K562 (cell line): Measurements from ENCODE around the gene CRHR2. TPM values are rescaled to one million over a fixed set of nuclear protein-coding genes. Genes with fewer than 3 reads are reported as not detected.

Source experiments
- FOXA1 ChIP-seq: fragments of 450-650 bp; IDR thresholded peaks from 2 replicates; pipeline ENCODE4 v1.6.1; 2016; ENCODE audit warnings: mild to moderate bottlenecking, borderline replicate concordance
- FOXK1 ChIP-seq: sonication (generic); formaldehyde crosslinking; IDR thresholded peaks from 2 replicates; pipeline ENCODE4 v1.8.0; 2022; ENCODE audit warnings: missing genetic modification reagents, mild to moderate bottlenecking, borderline replicate concordance
- GATA2 ChIP-seq: sonication (generic); formaldehyde crosslinking; IDR thresholded peaks from 2 replicates; pipeline ENCODE4 v1.4.0; 2020; ENCODE audit warnings: mild to moderate bottlenecking, missing genetic modification reagents
- GATAD2A ChIP-seq: fragments of 450-650 bp; IDR thresholded peaks from 2 replicates; pipeline ENCODE4 v1.6.1; 2017
- HDAC8 ChIP-seq: fragments of 450-650 bp; IDR thresholded peaks from 2 replicates; pipeline ENCODE4 v1.6.1; 2016; ENCODE audit warnings: mild to moderate bottlenecking, missing genetic modification characterization, moderate library complexity, missing compliant biosample characterization
- HIVEP1 ChIP-seq: fragments of 250-450 bp; sonication (Bioruptor Pico); IDR thresholded peaks from 2 replicates; pipeline ENCODE4 v1.4.0; 2020; ENCODE audit warnings: mild to moderate bottlenecking
- HSF4 ChIP-seq: fragments of 250-450 bp; sonication (Bioruptor Pico); IDR thresholded peaks from 2 replicates; pipeline ENCODE4 v2.1.2; 2022; ENCODE audit warnings: mild to moderate bottlenecking, moderate library complexity, borderline replicate concordance
- KDM2B ChIP-seq: fragments of 250-450 bp; sonication (Bioruptor Pico); IDR thresholded peaks from 2 replicates; pipeline ENCODE4 v1.8.0; 2021; ENCODE audit warnings: mild to moderate bottlenecking, moderate library complexity
- KLF13 ChIP-seq: fragments of 450-650 bp; IDR thresholded peaks from 2 replicates; pipeline ENCODE4 v1.6.1; 2016; ENCODE audit warnings: missing genetic modification characterization, low read depth, mild to moderate bottlenecking, missing compliant biosample characterization, moderate library complexity, borderline replicate concordance
- NBN ChIP-seq: fragments of 450-650 bp; IDR thresholded peaks from 2 replicates; pipeline ENCODE4 v1.6.1; 2016; ENCODE audit warnings: low read depth, mild to moderate bottlenecking
- NFYB ChIP-seq: IDR thresholded peaks from 2 replicates; pipeline ENCODE4 v1.6.1; 2011; ENCODE audit warnings: mild to moderate bottlenecking, moderate library complexity; ENCODE audit not compliant: insufficient read length; ENCODE audit errors: extremely low read depth
- NR2C2 ChIP-seq, 2 experiments: fragments of 200-800 bp in 1 of 2; sonication (Bioruptor generic) in 1 of 2; sonication (generic) in 1 of 2; formaldehyde crosslinking in 1 of 2; IDR thresholded peaks; 2 replicates each; pipeline versions ENCODE4 v1.6.1 to v1.8.0; 2016 to 2022; ENCODE audit warnings: mild to moderate bottlenecking in 1 of 2, missing compliant biosample characterization in 1 of 2, missing genetic modification characterization in 1 of 2, missing genetic modification reagents in 1 of 2
- PCBP1 ChIP-seq: fragments of 200-400 bp; formaldehyde crosslinking; IDR thresholded peaks from 2 replicates; pipeline ENCODE4 v1.6.1; 2018; ENCODE audit warnings: mild to moderate bottlenecking, low read depth, low read length; ENCODE audit not compliant: poor library complexity, severe bottlenecking
- PTBP1 ChIP-seq: fragments of 200-400 bp; formaldehyde crosslinking; IDR thresholded peaks from 2 replicates; pipeline ENCODE4 v1.6.1; 2017; ENCODE audit warnings: low read depth, low read length
- RBM15 ChIP-seq: fragments of 200-400 bp; formaldehyde crosslinking; IDR thresholded peaks from 2 replicates; pipeline ENCODE4 v1.6.1; 2018; ENCODE audit warnings: mild to moderate bottlenecking, low read length, moderate library complexity; ENCODE audit not compliant: insufficient read depth
- RFX5 ChIP-seq: IDR thresholded peaks from 2 replicates; pipeline ENCODE4 v1.6.1; 2011; ENCODE audit warnings: low read depth, mild to moderate bottlenecking, improper control_type of control experiment, low read length
- SIN3B ChIP-seq: fragments of 450-650 bp; IDR thresholded peaks from 2 replicates; pipeline ENCODE4 v1.6.1; 2017; ENCODE audit warnings: low read depth, mild to moderate bottlenecking, moderate library complexity
- SMAD4 ChIP-seq: fragments of 250-450 bp; sonication (Bioruptor Pico); conservative IDR thresholded peaks from 2 replicates; pipeline ENCODE4 v1.8.0; 2021; ENCODE audit warnings: inconsistent platforms, mild to moderate bottlenecking, moderate library complexity
- STAT5B ChIP-seq: fragments of 250-450 bp; sonication (Bioruptor Pico); IDR thresholded peaks from 2 replicates; pipeline ENCODE4 v1.8.0; 2021; ENCODE audit warnings: mild to moderate bottlenecking, inconsistent platforms
- TAF1 ChIP-seq: IDR thresholded peaks from 2 replicates; pipeline ENCODE4 v1.6.1; 2011; ENCODE audit warnings: mild to moderate bottlenecking, low read length, moderate library complexity; ENCODE audit not compliant: insufficient read depth, control insufficient read depth, severe bottlenecking; ENCODE audit errors: extremely low read depth
- THRAP3 ChIP-seq: fragments of 450-650 bp; IDR thresholded peaks from 2 replicates; pipeline ENCODE4 v1.6.1; 2016; ENCODE audit warnings: mild to moderate bottlenecking, inconsistent platforms, borderline replicate concordance
- USF2 ChIP-seq: sonication (generic); formaldehyde crosslinking; IDR thresholded peaks from 2 replicates; pipeline ENCODE4 v1.5.0; 2020; ENCODE audit warnings: missing genetic modification reagents
- ZFP1 ChIP-seq: fragments of 450-650 bp; formaldehyde crosslinking; IDR thresholded peaks from 2 replicates; pipeline ENCODE4 v1.4.0; 2020; ENCODE audit warnings: mild to moderate bottlenecking, mixed read lengths
- polyA plus RNA-seq, 8 experiments: library from polyadenylated mRNA; depleted of rRNA in 4 of 8; stranded (reverse) in 5 of 8; unstranded in 3 of 8; fragments of >200 nt; fragmentation: Nextera tagmentation in 2 of 8; fragmentation: Illumina TruSeq in 1 of 8; extraction: Ambion mirVana in 2 of 8; extraction: Trizol in 1 of 8; gene quantifications; 2 replicates each; pipeline versions ENCODE4 v1.2.1 to v1.2.3, GENCODE V29; 2011 to 2014; ENCODE audit warnings: inconsistent platforms in 1 of 8, missing spikeins in 1 of 8
- total RNA-seq, 7 experiments: library from RNA; depleted of rRNA in 6 of 7; stranded (reverse); fragments of >200 nt in 6 of 7; fragmentation: Illumina TruSeq in 2 of 7; extraction: Trizol in 2 of 7; gene quantifications; 2 replicates each; pipeline versions ENCODE4 v1.2.1 to v1.2.3, GENCODE V29; 2011 to 2021; ENCODE audit warnings: low replicate concordance in 1 of 7
- TF ChIP-seq, protein P1 (sequence below): fragments of 150-350 bp; conservative IDR thresholded peaks from 2 replicates; pipeline ENCODE4 v1.6.1; 2014; ENCODE audit warnings: low read length
- TF ChIP-seq, protein P2 (sequence below): fragments of 250-450 bp; sonication (Bioruptor Pico); IDR thresholded peaks from 2 replicates; pipeline ENCODE4 v1.5.0; 2020; ENCODE audit warnings: mild to moderate bottlenecking

Gene CRHR2
- total and polyA plus RNA-seq, 9 of the 15 experiments (the other 6 are each of a cell fraction or from before 2014, with no cell fraction given) = not detected

- peak; percentile 83 for TF ChIP-seq FOXK1
- TF ChIP-seq THRAP3 = no peak
- no peak for TF ChIP-seq PCBP1
- no peak for TF ChIP-seq RFX5
- no peak for TF ChIP-seq KLF13 (tag)
- no peak for TF ChIP-seq HIVEP1 (CRISPR knock-in tag)
- TF ChIP-seq, protein P1, sequence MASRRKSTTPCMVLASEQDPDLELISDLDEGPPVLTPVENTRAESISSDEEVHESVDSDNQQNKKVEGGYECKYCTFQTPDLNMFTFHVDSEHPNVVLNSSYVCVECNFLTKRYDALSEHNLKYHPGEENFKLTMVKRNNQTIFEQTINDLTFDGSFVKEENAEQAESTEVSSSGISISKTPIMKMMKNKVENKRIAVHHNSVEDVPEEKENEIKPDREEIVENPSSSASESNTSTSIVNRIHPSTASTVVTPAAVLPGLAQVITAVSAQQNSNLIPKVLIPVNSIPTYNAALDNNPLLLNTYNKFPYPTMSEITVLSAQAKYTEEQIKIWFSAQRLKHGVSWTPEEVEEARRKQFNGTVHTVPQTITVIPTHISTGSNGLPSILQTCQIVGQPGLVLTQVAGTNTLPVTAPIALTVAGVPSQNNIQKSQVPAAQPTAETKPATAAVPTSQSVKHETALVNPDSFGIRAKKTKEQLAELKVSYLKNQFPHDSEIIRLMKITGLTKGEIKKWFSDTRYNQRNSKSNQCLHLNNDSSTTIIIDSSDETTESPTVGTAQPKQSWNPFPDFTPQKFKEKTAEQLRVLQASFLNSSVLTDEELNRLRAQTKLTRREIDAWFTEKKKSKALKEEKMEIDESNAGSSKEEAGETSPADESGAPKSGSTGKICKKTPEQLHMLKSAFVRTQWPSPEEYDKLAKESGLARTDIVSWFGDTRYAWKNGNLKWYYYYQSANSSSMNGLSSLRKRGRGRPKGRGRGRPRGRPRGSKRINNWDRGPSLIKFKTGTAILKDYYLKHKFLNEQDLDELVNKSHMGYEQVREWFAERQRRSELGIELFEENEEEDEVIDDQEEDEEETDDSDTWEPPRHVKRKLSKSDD = no peak
- peak; percentile 79 for TF ChIP-seq NR2C2 (CRISPR knock-in tag; IDR thresholded peaks at IDR 0.05)
- no peak for TF ChIP-seq NR2C2 (tag; IDR thresholded peaks at IDR 0.05)
- TF ChIP-seq, protein P2, sequence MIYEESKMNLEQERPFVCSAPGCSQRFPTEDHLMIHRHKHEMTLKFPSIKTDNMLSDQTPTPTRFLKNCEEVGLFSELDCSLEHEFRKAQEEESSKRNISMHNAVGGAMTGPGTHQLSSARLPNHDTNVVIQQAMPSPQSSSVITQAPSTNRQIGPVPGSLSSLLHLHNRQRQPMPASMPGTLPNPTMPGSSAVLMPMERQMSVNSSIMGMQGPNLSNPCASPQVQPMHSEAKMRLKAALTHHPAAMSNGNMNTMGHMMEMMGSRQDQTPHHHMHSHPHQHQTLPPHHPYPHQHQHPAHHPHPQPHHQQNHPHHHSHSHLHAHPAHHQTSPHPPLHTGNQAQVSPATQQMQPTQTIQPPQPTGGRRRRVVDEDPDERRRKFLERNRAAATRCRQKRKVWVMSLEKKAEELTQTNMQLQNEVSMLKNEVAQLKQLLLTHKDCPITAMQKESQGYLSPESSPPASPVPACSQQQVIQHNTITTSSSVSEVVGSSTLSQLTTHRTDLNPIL (CRISPR knock-in tag) = no peak
- TF ChIP-seq ZFP1 (CRISPR knock-in tag) = no peak
- no peak for TF ChIP-seq KDM2B (CRISPR knock-in tag)
- no peak for TF ChIP-seq GATAD2A
- TF ChIP-seq USF2 = peak; percentile 35; the same call in 1 of the 2 replicates
- no peak for TF ChIP-seq NFYB
- no peak for TF ChIP-seq HSF4 (CRISPR knock-in tag)
- no peak for TF ChIP-seq TAF1
- TF ChIP-seq RBM15 = no peak
- TF ChIP-seq STAT5B (CRISPR knock-in tag) = no peak
- no peak for TF ChIP-seq FOXA1
- TF ChIP-seq GATA2 (CRISPR knock-in tag) = no peak
- peak; percentile 87 for TF ChIP-seq SMAD4 (CRISPR knock-in tag)
- no peak for TF ChIP-seq PTBP1
- no peak for TF ChIP-seq SIN3B
- peak; percentile 54; the same call in 1 of the 2 replicates for TF ChIP-seq HDAC8 (tag)
- TF ChIP-seq NBN = no peak
Observed at GRCh38 chr7:30671793-30672465, 10.3 kb downstream of the CRHR2 start (continued).
